H1 (cell line): ENCODE results near the gene AGPS.

ENCODE experiments used
- CHD1 ChIP-seq: IDR thresholded peaks from 2 replicates; pipeline ENCODE4 v1.6.1; 2012; ENCODE audit warnings: low read depth, low read length, improper control_type of control experiment
- EGR1 ChIP-seq: IDR thresholded peaks from 2 replicates; pipeline ENCODE4 v1.6.1; 2011; ENCODE audit warnings: low read depth, low read length, borderline replicate concordance
- GABPA ChIP-seq: IDR thresholded peaks from 2 replicates; pipeline ENCODE4 v1.6.1; 2011; ENCODE audit warnings: mild to moderate bottlenecking, low read length, moderate library complexity, borderline replicate concordance; ENCODE audit not compliant: insufficient read depth
- GTF2F1 ChIP-seq: IDR thresholded peaks from 2 replicates; pipeline ENCODE4 v1.6.1; 2012; ENCODE audit warnings: low read depth, low read length, improper control_type of control experiment, borderline replicate concordance
- JUN ChIP-seq: IDR thresholded peaks from 2 replicates; pipeline ENCODE4 v1.6.1; 2011; ENCODE audit warnings: low read depth, mild to moderate bottlenecking, improper control_type of control experiment, low read length
- YY1 ChIP-seq: IDR thresholded peaks from 2 replicates; pipeline ENCODE4 v1.6.1; 2011; ENCODE audit warnings: low read depth, mild to moderate bottlenecking, low read length
- TF ChIP-seq, protein P1 (sequence below), 3 experiments: IDR thresholded peaks; 1 replicate in 2 of 3; 2 replicates in 1 of 3; pipeline versions ENCODE4 v1.5.1 to v1.6.1; 2011; ENCODE audit warnings: low read length in 3 of 3, mild to moderate bottlenecking in 3 of 3, inconsistent platforms in 2 of 3, low read depth in 1 of 3, moderate library complexity in 1 of 3; ENCODE audit not compliant: insufficient read depth in 1 of 3; ENCODE audit errors: control extremely low read depth in 1 of 3

DNA sequence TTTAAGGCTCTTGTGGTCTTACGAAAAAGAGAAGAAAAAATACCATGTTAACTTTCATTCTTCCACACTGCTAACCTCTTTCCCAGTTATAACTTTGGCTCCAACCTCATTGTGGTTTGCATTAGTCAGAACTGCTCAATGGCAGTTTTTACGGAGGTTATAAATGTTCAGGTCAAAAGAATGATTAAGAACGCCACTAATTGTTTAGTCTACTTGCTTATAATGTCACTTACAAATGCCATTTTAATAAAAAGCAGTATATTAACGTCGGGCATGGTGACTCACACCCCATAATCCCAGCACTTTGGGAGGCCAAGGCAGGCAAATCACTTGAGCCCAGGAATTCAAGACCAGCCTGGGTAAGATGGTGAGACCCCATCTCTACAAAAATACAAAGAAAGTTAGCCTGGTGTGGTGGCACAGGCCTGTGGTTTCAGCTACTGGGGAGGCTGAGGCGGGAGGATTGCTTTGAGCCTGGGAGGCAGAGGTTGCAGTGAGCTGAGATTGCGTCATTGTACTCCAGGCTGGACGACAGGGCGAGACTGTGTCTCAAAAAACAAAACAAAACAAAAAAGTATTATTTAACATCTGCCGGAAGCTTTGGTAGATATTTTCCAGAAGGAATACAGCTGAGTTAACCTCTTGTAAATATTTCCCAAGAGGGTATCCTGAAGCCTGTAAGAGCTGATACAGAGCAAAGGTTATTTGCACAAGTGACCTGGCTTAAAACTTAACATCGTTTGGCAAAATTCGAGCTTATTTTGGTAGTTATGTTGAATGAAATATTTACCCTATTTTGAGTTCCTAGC, 5.1 kb downstream of the AGPS start:
- no peak for TF ChIP-seq YY1
- no peak for TF ChIP-seq JUN
- TF ChIP-seq, protein P1, sequence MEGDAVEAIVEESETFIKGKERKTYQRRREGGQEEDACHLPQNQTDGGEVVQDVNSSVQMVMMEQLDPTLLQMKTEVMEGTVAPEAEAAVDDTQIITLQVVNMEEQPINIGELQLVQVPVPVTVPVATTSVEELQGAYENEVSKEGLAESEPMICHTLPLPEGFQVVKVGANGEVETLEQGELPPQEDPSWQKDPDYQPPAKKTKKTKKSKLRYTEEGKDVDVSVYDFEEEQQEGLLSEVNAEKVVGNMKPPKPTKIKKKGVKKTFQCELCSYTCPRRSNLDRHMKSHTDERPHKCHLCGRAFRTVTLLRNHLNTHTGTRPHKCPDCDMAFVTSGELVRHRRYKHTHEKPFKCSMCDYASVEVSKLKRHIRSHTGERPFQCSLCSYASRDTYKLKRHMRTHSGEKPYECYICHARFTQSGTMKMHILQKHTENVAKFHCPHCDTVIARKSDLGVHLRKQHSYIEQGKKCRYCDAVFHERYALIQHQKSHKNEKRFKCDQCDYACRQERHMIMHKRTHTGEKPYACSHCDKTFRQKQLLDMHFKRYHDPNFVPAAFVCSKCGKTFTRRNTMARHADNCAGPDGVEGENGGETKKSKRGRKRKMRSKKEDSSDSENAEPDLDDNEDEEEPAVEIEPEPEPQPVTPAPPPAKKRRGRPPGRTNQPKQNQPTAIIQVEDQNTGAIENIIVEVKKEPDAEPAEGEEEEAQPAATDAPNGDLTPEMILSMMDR (IDR thresholded peaks at IDR 0.05; ENCODE audit: control extremely low read depth in 1 of 3, insufficient read depth in 1 of 3, low read depth in 1 of 3, low read length in 3 of 3): no peak
- no peak for TF ChIP-seq GABPA
- no peak for TF ChIP-seq GTF2F1
- TF ChIP-seq CHD1: no peak
- no peak for TF ChIP-seq EGR1
